ENCODE measurements around the gene DCAF15.
A peak's percentile ranks its signal among the peaks of the same experiment; 100 is the strongest.

Gene DCAF15

GRCh38 chr19:13995017-13995728 is 42.9 kb downstream of the DCAF15 start:
- Mint-ChIP-seq H3K27me3 (no peaks in the 10 kb centered on the region), H3K36me3 (peaks cover 19 to 34% of the 10 kb centered on the region in 2 donors), H3K4me1 (peaks cover 1 to 7% of the 10 kb centered on the region in 2 donors), H3K27ac (no peak overlapping the region), H3K4me3 (no peak overlapping the region), H3K9me3 (peaks cover 3 to 4% of the 10 kb centered on the region in 2 donors)
- no peak for ATAC-seq (replicated peaks)
- no peak for DNase-seq

GRCh38 chr19:13995878-13996765 is 43.8 kb downstream of the DCAF15 start:
- peaks cover 3 to 4% of the 10 kb centered on the region in 2 donors for H3K9me3 Mint-ChIP-seq
- H3K27me3 Mint-ChIP-seq: no peaks in the 10 kb centered on the region
- H3K36me3 Mint-ChIP-seq: peaks cover 14 to 31% of the 10 kb centered on the region in 2 donors
- DNase-seq (no peak), ATAC-seq (replicated peaks) (no peak)
- H3K4me1 Mint-ChIP-seq: peaks cover 7 to 12% of the 10 kb centered on the region in 2 donors
- no peak overlapping the region for H3K27ac Mint-ChIP-seq
- no peak overlapping the region for H3K4me3 Mint-ChIP-seq

- no peak for ATAC-seq (replicated peaks)
- no peak overlapping the region for H3K4me3 Mint-ChIP-seq
- peaks cover 3 to 4% of the 10 kb centered on the region in 2 donors for H3K9me3 Mint-ChIP-seq
- H3K36me3 Mint-ChIP-seq: peaks cover 10 to 27% of the 10 kb centered on the region in 2 donors
- H3K27ac Mint-ChIP-seq: no peak overlapping the region
- DNase-seq: no peak
- peaks cover 9 to 18% of the 10 kb centered on the region in 2 donors for H3K4me1 Mint-ChIP-seq
- no peaks in the 10 kb centered on the region for H3K27me3 Mint-ChIP-seq
Observed at GRCh38 chr19:13996928-13997630, 44.8 kb downstream of the DCAF15 start.

- peak overlapping the region; percentile 51 for H3K27ac Mint-ChIP-seq
- no peak for ATAC-seq (replicated peaks)
- H3K27me3 Mint-ChIP-seq: no peaks in the 10 kb centered on the region
- DNase-seq: no peak
- no peak overlapping the region for H3K4me3 Mint-ChIP-seq
- H3K36me3 Mint-ChIP-seq: peaks cover 5 to 22% of the 10 kb centered on the region in 2 donors
- peaks cover 11 to 23% of the 10 kb centered on the region in 2 donors for H3K4me1 Mint-ChIP-seq
- H3K9me3 Mint-ChIP-seq: peaks cover 3 to 4% of the 10 kb centered on the region in 2 donors
Observed at GRCh38 chr19:13997631-13997962, 45.3 kb downstream of the DCAF15 start.

- H3K27me3 Mint-ChIP-seq: no peaks in the 10 kb centered on the region
Observed at GRCh38 chr19:13998426-13998825, 46.1 kb downstream of the DCAF15 start.

GRCh38 chr19:13999085-13999484 is 46.8 kb downstream of the DCAF15 start:
- Mint-ChIP-seq H3K27me3 (no peaks in the 10 kb centered on the region), H3K4me3 (no peak overlapping the region), H3K4me1 (peaks cover 22 to 35% of the 10 kb centered on the region in 2 donors), H3K9me3 (peaks cover 3 to 4% of the 10 kb centered on the region in 2 donors), H3K27ac (no peak overlapping the region), H3K36me3 (peaks cover 2 to 19% of the 10 kb centered on the region in 2 donors)
- DNase-seq (no peak), ATAC-seq (replicated peaks) (no peak)

More at GRCh38 chr19:13998426-13998825, 46.1 kb downstream of the DCAF15 start:
- peaks cover 3 to 4% of the 10 kb centered on the region in 2 donors for H3K9me3 Mint-ChIP-seq
- peaks cover 2 to 19% of the 10 kb centered on the region in 2 donors for H3K36me3 Mint-ChIP-seq
- no peak overlapping the region for H3K4me3 Mint-ChIP-seq
- no peak for ATAC-seq (replicated peaks)
- no peak overlapping the region for H3K27ac Mint-ChIP-seq
- H3K4me1 Mint-ChIP-seq: peaks cover 18 to 31% of the 10 kb centered on the region in 2 donors
- DNase-seq: no peak

GRCh38 chr19:14000691-14001375 is 48.5 kb downstream of the DCAF15 start:
- H3K27me3 Mint-ChIP-seq: no peaks in the 10 kb centered on the region
- H3K9me3 Mint-ChIP-seq: peaks cover 3 to 4% of the 10 kb centered on the region in 2 donors
- DNase-seq (no peak), ATAC-seq (replicated peaks) (no peak)
- peaks cover 33 to 49% of the 10 kb centered on the region in 2 donors for H3K4me1 Mint-ChIP-seq
- peak overlapping the region; percentile 19 to 34 for H3K4me3 Mint-ChIP-seq
- H3K27ac Mint-ChIP-seq: peak overlapping the region; percentile 77
- H3K36me3 Mint-ChIP-seq: peaks cover 2 to 19% of the 10 kb centered on the region in 2 donors

GRCh38 chr19:14002571-14003250 is 50.4 kb downstream of the DCAF15 start:
- no peaks in the 10 kb centered on the region for H3K27me3 Mint-ChIP-seq
- H3K4me1 Mint-ChIP-seq: peaks cover 35 to 58% of the 10 kb centered on the region in 2 donors
- DNase-seq (no peak), ATAC-seq (replicated peaks) (no peak)
- H3K36me3 Mint-ChIP-seq: peaks cover 5 to 19% of the 10 kb centered on the region in 2 donors
- H3K27ac Mint-ChIP-seq: peak overlapping the region; percentile 94
- peaks cover 3 to 4% of the 10 kb centered on the region in 2 donors for H3K9me3 Mint-ChIP-seq
- peak overlapping the region; percentile 32 to 66 for H3K4me3 Mint-ChIP-seq

GRCh38 chr19:14003251-14004055 is 51.1 kb downstream of the DCAF15 start:
- Mint-ChIP-seq H3K27ac (peak overlapping the region; percentile 94), H3K4me1 (peaks cover 37 to 61% of the 10 kb centered on the region in 2 donors), H3K27me3 (no peaks in the 10 kb centered on the region), H3K9me3 (peaks cover 3 to 4% of the 10 kb centered on the region in 2 donors), H3K36me3 (peaks cover 5 to 13% of the 10 kb centered on the region in 2 donors), H3K4me3 (peak overlapping the region; percentile 32 to 66)
- ATAC-seq (replicated peaks) (no peak), DNase-seq (no peak)

- Mint-ChIP-seq H3K9me3 (no peaks in the 10 kb centered on the region), H3K4me3 (peak overlapping the region; percentile 80 to 89), H3K27me3 (no peaks in the 10 kb centered on the region), H3K36me3 (peaks cover 3 to 6% of the 10 kb centered on the region in 2 donors), H3K27ac (peak overlapping the region; percentile 92), H3K4me1 (peaks cover 40 to 61% of the 10 kb centered on the region in 2 donors)
- no peak for ATAC-seq (replicated peaks)
- DNase-seq: peak; percentile 20
Observed at GRCh38 chr19:14004619-14005348, 52.5 kb downstream of the DCAF15 start.

GRCh38 chr19:14005349-14006084 is 53.2 kb downstream of the DCAF15 start:
- ATAC-seq (replicated peaks) (peak; percentile 44 to 59), DNase-seq (peak; percentile 76)
- peaks cover 3 to 4% of the 10 kb centered on the region in 2 donors for H3K36me3 Mint-ChIP-seq
- no peaks in the 10 kb centered on the region for H3K9me3 Mint-ChIP-seq
- no peaks in the 10 kb centered on the region for H3K27me3 Mint-ChIP-seq
- peak overlapping the region; percentile 88 to 89 for H3K4me3 Mint-ChIP-seq
- H3K4me1 Mint-ChIP-seq: peaks cover 38 to 57% of the 10 kb centered on the region in 2 donors
- peak overlapping the region; percentile 92 for H3K27ac Mint-ChIP-seq

Measured in stimulated activated naive B cell treated with anti-CD40 and anti-IgM and Interleukin-4, amounts not matched to agents 10 μg/mL and 1 μg/mL and 100 μg/mL, for 72 hours (primary cell).